Measurements from ENCODE around the gene BMP5. TPM values are rescaled to one million over a fixed set of nuclear protein-coding genes. Genes with fewer than 3 reads are reported as not detected.

Gene BMP5
- total and polyA plus RNA-seq, 9 of the 15 experiments (the other 6 are each of a cell fraction or from before 2014, with no cell fraction given): not detected

GRCh38 chr6:55833284-55833683 lies 42.1 kb downstream of the BMP5 start (continued):
- TF ChIP-seq ZNF512 (tag; IDR thresholded peaks at IDR 0.05) (no peak), LEF1 (IDR thresholded peaks at IDR 0.05) (no peak), ZNF280B (CRISPR knock-in tag; IDR thresholded peaks at IDR 0.05) (no peak)

GRCh38 chr6:55827818-55828522 lies 47.4 kb downstream of the BMP5 start:
- H2AFZ ChIP-seq (ENCODE audit: low read depth, low read length): no peak overlapping the region
- no peak overlapping the region for H3K4me2 ChIP-seq (ENCODE audit: insufficient read depth, low read length)
- FAIRE-seq: no peak
- no peak overlapping the region for H3K9ac ChIP-seq (ENCODE audit: insufficient read depth in 1 of 2, low read depth in 2 of 2, low read length in 2 of 2)
- ChIA-PET CTCF (ENCODE audit: low intra/inter-chr PET ratio) (no interaction called here), POLR2A (no interaction called here)
- no peaks in the 10 kb centered on the region for H3K27me3 ChIP-seq (ENCODE audit: control insufficient read depth in 2 of 2, insufficient read depth in 2 of 2, low read length in 2 of 2)
- intact Hi-C loops (cut with micrococcal nuclease) (no loop called here), in situ Hi-C loops (cut with MboI) (no loop called here)
- H3K4me1 ChIP-seq (replicated peaks in 1 of 2; ENCODE audit: control insufficient read depth in 2 of 2, insufficient read depth in 2 of 2, low read length in 2 of 2): no peaks in the 10 kb centered on the region
- H4K20me1 ChIP-seq (replicated peaks; ENCODE audit: control insufficient read depth, insufficient read depth, low read length): no peaks in the 10 kb centered on the region
- H3K4me3 ChIP-seq: no peak overlapping the region
- H3K9me3 ChIP-seq (replicated peaks; ENCODE audit: control insufficient read depth, insufficient read depth, low read depth, low read length): no peaks in the 10 kb centered on the region
- no peak for ATAC-seq
- H3K9me1 ChIP-seq (ENCODE audit: control insufficient read depth, insufficient read depth, low read length): no peaks in the 10 kb centered on the region
- no peaks in the 10 kb centered on the region for H3K79me2 ChIP-seq (ENCODE audit: control insufficient read depth, insufficient read depth, low read length)
- no peaks in the 10 kb centered on the region for H3K36me3 ChIP-seq (ENCODE audit: control insufficient read depth, insufficient read depth, low read length)
- H3K27ac ChIP-seq (ENCODE audit: extremely low read depth, low read depth, low read length): no peak overlapping the region
- no peak for DNase-seq (ENCODE audit: extremely low read depth in 1 of 4, low spot score in 3 of 4)
- no TSS peak for BruUV-seq (replicated peaks)
- TF ChIP-seq ZNF398 (CRISPR knock-in tag; IDR thresholded peaks at IDR 0.05) (no peak), ZBTB34 (CRISPR knock-in tag; IDR thresholded peaks at IDR 0.05) (no peak), SMAD2 (IDR thresholded peaks at IDR 0.05; ENCODE audit: low read depth, low read length) (no peak), SFPQ (IDR thresholded peaks at IDR 0.05; ENCODE audit: low read depth, low read length) (no peak), GABPB1 (CRISPR knock-in tag; IDR thresholded peaks at IDR 0.05) (no peak), LEF1 (IDR thresholded peaks at IDR 0.05) (no peak), KHSRP (IDR thresholded peaks at IDR 0.05) (no peak), TSC22D4 (tag; IDR thresholded peaks at IDR 0.05) (no peak), SP2 (IDR thresholded peaks at IDR 0.05; ENCODE audit: extremely low read depth, low read depth, low read length, poor library complexity, severe bottlenecking) (no peak)

Data from K562 (cell line).